SW480 (cell line): ENCODE measurements around the gene IKZF3.
"Not testable (repeated sequence)": the region's sequence is repeated elsewhere in the genome, so short reads cannot be mapped to it uniquely, and the experiment has no call there.

Source experiments
- DNase-seq: peaks from one replicate; pipeline ENCODE4 v3.0.0-alpha.2; 2016; ENCODE audit warnings: low spot score

Gene IKZF3

GRCh38 chr17:39754958-39755553 is 109.1 kb downstream of the IKZF3 start:
- DNase-seq, result no peak

- DNase-seq, result peak; percentile 94
These were observed 109.8 kb downstream of the IKZF3 start for GRCh38 chr17:39754161-39754957.

- DNase-seq, result no peak
These were observed 110.5 kb downstream of the IKZF3 start for GRCh38 chr17:39753514-39754160.

- no peak for DNase-seq
These were observed 111.8 kb downstream of the IKZF3 start for GRCh38 chr17:39752241-39752881.

- DNase-seq, result no peak
These were observed 112.5 kb downstream of the IKZF3 start for GRCh38 chr17:39751637-39752036.

- no peak for DNase-seq
These were observed 113.0 kb downstream of the IKZF3 start for GRCh38 chr17:39751016-39751543.

GRCh38 chr17:39750131-39751015 is 113.7 kb downstream of the IKZF3 start:
- DNase-seq, result peak; percentile 22

- not testable (repeated sequence) for DNase-seq
These were observed 115.6 kb downstream of the IKZF3 start for GRCh38 chr17:39748444-39749034.

GRCh38 chr17:39747745-39748144 is 116.4 kb downstream of the IKZF3 start:
- no peak for DNase-seq

GRCh38 chr17:39746145-39746461 is 118.0 kb downstream of the IKZF3 start:
- no peak for DNase-seq

- no peak for DNase-seq
These were observed 118.6 kb downstream of the IKZF3 start for GRCh38 chr17:39745335-39746144.

- DNase-seq, result no peak
These were observed 119.3 kb downstream of the IKZF3 start for GRCh38 chr17:39744836-39745215.

- no peak for DNase-seq
These were observed 119.9 kb downstream of the IKZF3 start for GRCh38 chr17:39744075-39744835.

GRCh38 chr17:39742856-39743436 is 121.2 kb downstream of the IKZF3 start:
- DNase-seq, result no peak

- no peak for DNase-seq
These were observed 121.8 kb downstream of the IKZF3 start for GRCh38 chr17:39742126-39742855.

GRCh38 chr17:39740357-39741111 is 123.6 kb downstream of the IKZF3 start:
- peak; percentile 86 for DNase-seq

GRCh38 chr17:39739885-39740356 is 124.2 kb downstream of the IKZF3 start:
- peak; percentile 41 for DNase-seq
